Heart left ventricle (tissue), 13 donors: ENCODE data around the gene UNC13C.

Source experiments
- CTCF ChIP-seq, 12 donors: fragments of 200-600 bp; sonication (generic) in 4 of 12; IDR thresholded peaks; one replicate each; pipeline versions ENCODE4 v1.5.0 to v1.8.0; 2018 to 2022; ENCODE audit warnings: antibody characterized with exemption in 12 of 12, mild to moderate bottlenecking in 5 of 12
- POLR2A ChIP-seq, 2 donors: fragments of 450-650 bp; IDR thresholded peaks; one replicate each; pipeline ENCODE4 v1.6.1; 2017; ENCODE audit warnings: antibody characterized with exemption in 2 of 2, mild to moderate bottlenecking in 2 of 2, moderate library complexity in 2 of 2
- donor health status: ischemic (EF 13 %, LVEDD 7.1; RV severe dilation, severe dysfunction).
- donor health status: DM: no; HTN: yes; CAD: no.
- donor health status: DM: no; HTN: no; CAD: no.
- donor health status: ischemic (EF 25% LVEDD 6.9; RV normal size, moderate dysfunction).
- donor health status: ischemic (EF 25% LVEDD 5.7; RV mildly dilated, moderate dysfunction).
- donor health status: ischemic (EF 35%, LVEDD 5.7; RV mildly dilated, moderate dysfunction).
- donor health status: nonischemic (EF 11% LVEDD 7.7; RV severe dilation, severe dysfunction).
- donor health status: DM: yes; HTN: yes; CAD: no.
- donor health status: PGD.
- donor health status: ischemic (EF 29% LVEDD 5.4; RV normal size, mild dysfunction).
- donor health status: nonischemic (EF 23%, LVEDD 6.1; RV moderate dilation, normal function).

GRCh38 chr15:54282228-54282836 lies 304.1 kb downstream of the UNC13C start:
- TF ChIP-seq CTCF (IDR thresholded peaks at IDR 0.05) (no peak), POLR2A (IDR thresholded peaks at IDR 0.05) (no peak)
